HEK293 (cell line): ENCODE results near the gene NFIL3.

ENCODE experiments used
- CTCF ChIA-PET: fragments of 350-600 bp; formaldehyde crosslinking; extraction: SDS; loops from one replicate; lab custom pipeline; 2021; ENCODE audit warnings: antibody characterized with exemption; lab: Yijun Ruan, JAX
- POLR2A ChIA-PET: fragments of 300-600 bp; formaldehyde crosslinking; extraction: SDS; loops from one replicate; lab custom pipeline; 2020; ENCODE audit warnings: antibody characterized with exemption, inconsistent platforms; lab: Yijun Ruan, JAX
- H3K27ac ChIP-seq: fragments of 200-500 bp; sonication (Bioruptor generic); 2 replicates; pipeline ENCODE4 v1.5.1; 2014; ENCODE audit warnings: low read depth, low read length, control low read depth, inconsistent platforms; ENCODE audit errors: extremely low read depth
- H3K36me3 ChIP-seq, 2 experiments: fragments of 200-500 bp in 1 of 2; sonication (Bioruptor generic) in 1 of 2; 1 replicate in 1 of 2; 2 replicates in 1 of 2; pipeline ENCODE4 v1.5.1; 2014 to 2017; ENCODE audit warnings: inconsistent platforms in 2 of 2, low read length in 2 of 2; ENCODE audit not compliant: control insufficient read depth in 2 of 2, insufficient read depth in 1 of 2
- H3K4me1 ChIP-seq: fragments of 200-500 bp; sonication (Bioruptor generic); 2 replicates; pipeline ENCODE4 v1.5.1; 2014; ENCODE audit warnings: mild to moderate bottlenecking, low read length, inconsistent platforms; ENCODE audit not compliant: control insufficient read depth, insufficient read depth
- H3K4me3 ChIP-seq: 2 replicates; pipeline ENCODE4 v1.5.1; 2011; ENCODE audit warnings: low read depth, mild to moderate bottlenecking, control low read depth, low read length, moderate library complexity
- H3K9me3 ChIP-seq: fragments of 200-500 bp; sonication (Bioruptor generic); 2 replicates; pipeline ENCODE4 v1.5.1; 2014; ENCODE audit warnings: low read depth, low read length, inconsistent platforms; ENCODE audit not compliant: control insufficient read depth, insufficient read depth
- HOXD13 ChIP-seq: sonication (generic); formaldehyde crosslinking; IDR thresholded peaks from 2 replicates; pipeline ENCODE4 v1.8.0; 2022; ENCODE audit warnings: missing genetic modification reagents, borderline replicate concordance
- PATZ1 ChIP-seq: fragments of 450-650 bp; formaldehyde crosslinking; IDR thresholded peaks from 2 replicates; pipeline ENCODE4 v1.5.1; 2016; ENCODE audit warnings: missing biosample characterization, missing genetic modification characterization
- PRDM6 ChIP-seq: fragments of 450-650 bp; formaldehyde crosslinking; IDR thresholded peaks from 2 replicates; pipeline ENCODE4 v1.5.1; 2017; ENCODE audit warnings: missing biosample characterization, missing genetic modification characterization
- SCRT2 ChIP-seq: fragments of 450-650 bp; formaldehyde crosslinking; IDR thresholded peaks from 2 replicates; pipeline ENCODE4 v1.5.1; 2016; ENCODE audit warnings: missing biosample characterization, missing genetic modification characterization
- SETDB1 ChIP-seq: IDR thresholded peaks from one replicate; pipeline ENCODE4 v1.6.1; 2017; ENCODE audit warnings: mild to moderate bottlenecking, low read length, moderate library complexity, mixed read lengths; ENCODE audit not compliant: insufficient read length
- ZBTB1 ChIP-seq: fragments of 450-650 bp; formaldehyde crosslinking; IDR thresholded peaks from 2 replicates; pipeline ENCODE4 v1.5.1; 2016; ENCODE audit warnings: missing biosample characterization, missing genetic modification characterization
- ZBTB48 ChIP-seq: fragments of 450-650 bp; formaldehyde crosslinking; IDR thresholded peaks from 2 replicates; pipeline ENCODE4 v1.5.1; 2016; ENCODE audit warnings: missing biosample characterization, missing genetic modification characterization
- ZNF114 ChIP-seq: fragments of 450-650 bp; formaldehyde crosslinking; IDR thresholded peaks from 2 replicates; pipeline ENCODE4 v1.5.0; 2017; ENCODE audit warnings: missing biosample characterization, missing genetic modification characterization
- ZNF140 ChIP-seq: fragments of 450-650 bp; formaldehyde crosslinking; IDR thresholded peaks from 2 replicates; pipeline ENCODE4 v1.5.1; 2016; ENCODE audit warnings: missing biosample characterization, missing genetic modification characterization
- ZNF148 ChIP-seq: fragments of 450-650 bp; formaldehyde crosslinking; IDR thresholded peaks from 2 replicates; pipeline ENCODE4 v1.5.0; 2017; ENCODE audit warnings: missing biosample characterization, missing genetic modification characterization, borderline replicate concordance
- ZNF214 ChIP-seq: fragments of 450-650 bp; formaldehyde crosslinking; IDR thresholded peaks from 2 replicates; pipeline ENCODE4 v1.5.1; 2017; ENCODE audit warnings: missing biosample characterization, mild to moderate bottlenecking, missing genetic modification characterization, borderline replicate concordance
- ZNF510 ChIP-seq: fragments of 450-650 bp; formaldehyde crosslinking; IDR thresholded peaks from 2 replicates; pipeline ENCODE4 v1.5.1; 2018; ENCODE audit warnings: mild to moderate bottlenecking, missing genetic modification characterization, missing biosample characterization; ENCODE audit not compliant: insufficient replicate concordance
- ZNF514 ChIP-seq: fragments of 450-650 bp; formaldehyde crosslinking; IDR thresholded peaks from 2 replicates; pipeline ENCODE4 v1.5.1; 2016; ENCODE audit warnings: missing biosample characterization, missing genetic modification characterization
- ZNF518A ChIP-seq: fragments of 450-650 bp; formaldehyde crosslinking; conservative IDR thresholded peaks from 2 replicates; pipeline ENCODE4 v1.5.1; 2016; ENCODE audit warnings: low read depth, missing biosample characterization, missing genetic modification characterization
- ZNF560 ChIP-seq: fragments of 450-650 bp; formaldehyde crosslinking; IDR thresholded peaks from 2 replicates; pipeline ENCODE4 v1.5.1; 2017; ENCODE audit warnings: missing biosample characterization, missing genetic modification characterization, borderline replicate concordance
- ZNF571 ChIP-seq: fragments of 450-650 bp; formaldehyde crosslinking; IDR thresholded peaks from 2 replicates; pipeline ENCODE4 v1.5.0; 2017; ENCODE audit warnings: missing biosample characterization, missing genetic modification characterization
- ZNF624 ChIP-seq: fragments of 450-650 bp; formaldehyde crosslinking; IDR thresholded peaks from 2 replicates; pipeline ENCODE4 v1.5.1; 2017; ENCODE audit warnings: missing biosample characterization, missing genetic modification characterization
- ZNF664 ChIP-seq: fragments of 450-650 bp; formaldehyde crosslinking; IDR thresholded peaks from 2 replicates; pipeline ENCODE4 v1.5.1; 2016; ENCODE audit warnings: missing biosample characterization, missing genetic modification characterization
- ZSCAN5A ChIP-seq: fragments of 450-650 bp; formaldehyde crosslinking; IDR thresholded peaks from 2 replicates; pipeline ENCODE4 v1.5.1; 2016; ENCODE audit warnings: missing biosample characterization, missing genetic modification characterization

Gene NFIL3

GRCh38 chr9:91376239-91376638 lies 47.4 kb downstream of the NFIL3 start:
- CTCF ChIA-PET = no interaction called here
- no peak for TF ChIP-seq ZNF214 (tag by site-specific recombination)
- TF ChIP-seq PATZ1 (tag by site-specific recombination) = no peak
- no peak for TF ChIP-seq ZNF571 (tag by site-specific recombination)
- no peak for TF ChIP-seq HOXD13
- no peak for TF ChIP-seq ZNF114 (tag by site-specific recombination)
- no peak for TF ChIP-seq ZNF624 (tag by site-specific recombination)
- no peak for TF ChIP-seq ZNF140 (tag by site-specific recombination)
- no peak for TF ChIP-seq ZNF560
- no peak for TF ChIP-seq PRDM6
- TF ChIP-seq ZNF518A = no peak
- TF ChIP-seq ZNF510 = no peak
- TF ChIP-seq, all 188 proteins: peak for 0
- Histone ChIP-seq H3K36me3 (no peaks in the 10 kb centered on the region), H3K9me3 (no peaks in the 10 kb centered on the region), H3K4me1 (no peaks in the 10 kb centered on the region), H3K4me3 (no peak overlapping the region), H3K27ac (no peak overlapping the region)
- POLR2A ChIA-PET = no interaction called here

GRCh38 chr9:91374939-91375338 lies 48.7 kb downstream of the NFIL3 start:
- ChIA-PET CTCF (no interaction called here), POLR2A (no interaction called here)
- Histone ChIP-seq H3K9me3 (no peaks in the 10 kb centered on the region), H3K36me3 (no peaks in the 10 kb centered on the region), H3K4me1 (no peaks in the 10 kb centered on the region), H3K4me3 (no peak overlapping the region), H3K27ac (no peak overlapping the region)
- TF ChIP-seq ZBTB48 (no peak), ZSCAN5A (tag by site-specific recombination) (no peak), ZBTB1 (tag by site-specific recombination) (no peak), ZNF148 (tag by site-specific recombination) (no peak), ZNF664 (tag by site-specific recombination) (no peak), ZNF514 (no peak), SCRT2 (tag by site-specific recombination) (no peak), SETDB1 (no peak)
